ENCODE measurements around the gene CYP4V2. TPM values are rescaled to one million over a fixed set of nuclear protein-coding genes. Genes with fewer than 3 reads are reported as not detected.

The CYP4V2 gene
- 7.8 and 10.0 TPM in 2 replicates for polyA plus RNA-seq (2012; rRNA removed)
- 10.4 and 11.7 TPM in 2 replicates for polyA plus RNA-seq (2012; cell fraction: cytosol; rRNA removed)
- 14.5 and 17.6 TPM in 2 replicates for polyA plus RNA-seq (2012; cell fraction: nucleus; rRNA removed)

DNA sequence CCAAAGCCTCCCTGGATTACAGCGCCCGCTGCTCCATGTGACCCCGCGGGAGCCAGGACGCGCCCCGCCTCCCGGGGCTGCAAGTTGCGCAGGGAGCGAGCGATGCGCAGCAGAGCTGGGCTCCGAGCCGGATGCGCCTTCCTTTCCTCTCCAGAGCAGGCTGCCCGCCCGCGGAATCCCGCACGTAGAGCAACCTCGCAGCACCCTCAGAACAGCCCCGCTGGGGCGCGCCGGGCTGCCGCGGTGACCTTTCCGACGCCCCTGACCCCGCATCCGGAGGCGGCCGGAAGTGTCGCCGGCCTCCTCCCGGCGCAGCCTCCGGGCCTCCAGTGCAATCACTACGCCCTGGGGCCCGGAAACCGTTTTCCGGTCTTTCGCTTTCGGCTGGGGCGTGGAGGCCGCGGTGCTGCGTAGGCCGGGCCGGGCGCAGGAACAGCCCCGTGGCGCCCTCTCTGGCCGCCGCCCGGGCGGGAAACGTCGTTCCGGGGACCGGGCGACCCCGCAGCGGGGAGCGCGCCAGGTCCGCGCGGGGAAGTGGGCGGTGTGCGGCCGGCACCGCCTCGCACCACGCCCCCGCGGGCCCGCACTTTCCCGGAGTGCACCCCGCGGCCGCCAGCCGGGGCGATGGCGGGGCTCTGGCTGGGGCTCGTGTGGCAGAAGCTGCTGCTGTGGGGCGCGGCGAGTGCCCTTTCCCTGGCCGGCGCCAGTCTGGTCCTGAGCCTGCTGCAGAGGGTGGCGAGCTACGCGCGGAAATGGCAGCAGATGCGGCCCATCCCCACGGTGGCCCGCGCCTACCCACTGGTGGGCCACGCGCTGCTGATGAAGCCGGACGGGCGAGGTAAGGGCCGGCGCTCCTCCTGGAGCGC, at the start of gene CYP4V2:
CYP4V2 (plus strand) TSS at position 368 of the 866 bp plus-strand sequence; CDS start at position 625, 257 bp downstream.
- CTCF ChIA-PET = interaction anchor here (0.6 to 2.6 kb wide), 7 partner anchors 11 to 1384 kb away, joined by 3 to 7 read pairs (median 3); no protein-coding TSS in a partner anchor
- TF ChIP-seq YY1 (IDR thresholded peaks at IDR 0.05; ENCODE audit: low read depth) = 0 out of 2 replicates have a peak, but pooled peaks have one; percentile 13
- TF ChIP-seq MAX (IDR thresholded peaks at IDR 0.05; ENCODE audit: low read depth) = peak; percentile 55; the same call in 1 of the 2 replicates
- no peak; the same call in 1 of the 2 replicates for TF ChIP-seq TAF1 (IDR thresholded peaks at IDR 0.05; ENCODE audit: borderline replicate concordance, low read depth, low read length)
- no peak for TF ChIP-seq USF2 (IDR thresholded peaks at IDR 0.05; ENCODE audit: borderline replicate concordance, low read depth, low read length)
- TF ChIP-seq RXRA (IDR thresholded peaks at IDR 0.05; ENCODE audit: borderline replicate concordance, low read depth) = no peak; the same call in 1 of the 2 replicates
- TF ChIP-seq SIN3A (IDR thresholded peaks at IDR 0.05; ENCODE audit: borderline replicate concordance, low read depth, low read length) = no peak; the same call in 1 of the 2 replicates
- TF ChIP-seq POLR2AphosphoS5 (IDR thresholded peaks at IDR 0.05; ENCODE audit: low read depth, low read length) = peak; percentile 61
- TF ChIP-seq TCF12 (IDR thresholded peaks at IDR 0.05) = no peak
- no peak for TF ChIP-seq JUND (IDR thresholded peaks at IDR 0.05)
- peak; percentile 66; the same call in 1 of the 2 replicates for TF ChIP-seq ELF1 (IDR thresholded peaks at IDR 0.05)
- TF ChIP-seq FOXM1 (IDR thresholded peaks at IDR 0.05; ENCODE audit: low read depth) = no peak
- no peak for TF ChIP-seq RAD21 (IDR thresholded peaks at IDR 0.05; ENCODE audit: low read length)
- no peak for TF ChIP-seq FOXJ3 (CRISPR knock-in tag; IDR thresholded peaks at IDR 0.05)
- TF ChIP-seq, protein P1, sequence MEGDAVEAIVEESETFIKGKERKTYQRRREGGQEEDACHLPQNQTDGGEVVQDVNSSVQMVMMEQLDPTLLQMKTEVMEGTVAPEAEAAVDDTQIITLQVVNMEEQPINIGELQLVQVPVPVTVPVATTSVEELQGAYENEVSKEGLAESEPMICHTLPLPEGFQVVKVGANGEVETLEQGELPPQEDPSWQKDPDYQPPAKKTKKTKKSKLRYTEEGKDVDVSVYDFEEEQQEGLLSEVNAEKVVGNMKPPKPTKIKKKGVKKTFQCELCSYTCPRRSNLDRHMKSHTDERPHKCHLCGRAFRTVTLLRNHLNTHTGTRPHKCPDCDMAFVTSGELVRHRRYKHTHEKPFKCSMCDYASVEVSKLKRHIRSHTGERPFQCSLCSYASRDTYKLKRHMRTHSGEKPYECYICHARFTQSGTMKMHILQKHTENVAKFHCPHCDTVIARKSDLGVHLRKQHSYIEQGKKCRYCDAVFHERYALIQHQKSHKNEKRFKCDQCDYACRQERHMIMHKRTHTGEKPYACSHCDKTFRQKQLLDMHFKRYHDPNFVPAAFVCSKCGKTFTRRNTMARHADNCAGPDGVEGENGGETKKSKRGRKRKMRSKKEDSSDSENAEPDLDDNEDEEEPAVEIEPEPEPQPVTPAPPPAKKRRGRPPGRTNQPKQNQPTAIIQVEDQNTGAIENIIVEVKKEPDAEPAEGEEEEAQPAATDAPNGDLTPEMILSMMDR (IDR thresholded peaks at IDR 0.05) = peak; percentile 34
- TF ChIP-seq, protein P2, sequence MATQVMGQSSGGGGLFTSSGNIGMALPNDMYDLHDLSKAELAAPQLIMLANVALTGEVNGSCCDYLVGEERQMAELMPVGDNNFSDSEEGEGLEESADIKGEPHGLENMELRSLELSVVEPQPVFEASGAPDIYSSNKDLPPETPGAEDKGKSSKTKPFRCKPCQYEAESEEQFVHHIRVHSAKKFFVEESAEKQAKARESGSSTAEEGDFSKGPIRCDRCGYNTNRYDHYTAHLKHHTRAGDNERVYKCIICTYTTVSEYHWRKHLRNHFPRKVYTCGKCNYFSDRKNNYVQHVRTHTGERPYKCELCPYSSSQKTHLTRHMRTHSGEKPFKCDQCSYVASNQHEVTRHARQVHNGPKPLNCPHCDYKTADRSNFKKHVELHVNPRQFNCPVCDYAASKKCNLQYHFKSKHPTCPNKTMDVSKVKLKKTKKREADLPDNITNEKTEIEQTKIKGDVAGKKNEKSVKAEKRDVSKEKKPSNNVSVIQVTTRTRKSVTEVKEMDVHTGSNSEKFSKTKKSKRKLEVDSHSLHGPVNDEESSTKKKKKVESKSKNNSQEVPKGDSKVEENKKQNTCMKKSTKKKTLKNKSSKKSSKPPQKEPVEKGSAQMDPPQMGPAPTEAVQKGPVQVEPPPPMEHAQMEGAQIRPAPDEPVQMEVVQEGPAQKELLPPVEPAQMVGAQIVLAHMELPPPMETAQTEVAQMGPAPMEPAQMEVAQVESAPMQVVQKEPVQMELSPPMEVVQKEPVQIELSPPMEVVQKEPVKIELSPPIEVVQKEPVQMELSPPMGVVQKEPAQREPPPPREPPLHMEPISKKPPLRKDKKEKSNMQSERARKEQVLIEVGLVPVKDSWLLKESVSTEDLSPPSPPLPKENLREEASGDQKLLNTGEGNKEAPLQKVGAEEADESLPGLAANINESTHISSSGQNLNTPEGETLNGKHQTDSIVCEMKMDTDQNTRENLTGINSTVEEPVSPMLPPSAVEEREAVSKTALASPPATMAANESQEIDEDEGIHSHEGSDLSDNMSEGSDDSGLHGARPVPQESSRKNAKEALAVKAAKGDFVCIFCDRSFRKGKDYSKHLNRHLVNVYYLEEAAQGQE (IDR thresholded peaks at IDR 0.05; ENCODE audit: low read depth, low read length) = 0 out of 2 replicates have a peak, but pooled peaks have one; percentile 39
- no peak for TF ChIP-seq EZH2phosphoT487 (IDR thresholded peaks at IDR 0.05; ENCODE audit: borderline replicate concordance, low read depth)
- no peak for TF ChIP-seq IRF3 (IDR thresholded peaks at IDR 0.05; ENCODE audit: low read depth, low read length)
- peak; percentile 83 for TF ChIP-seq USF1 (IDR thresholded peaks at IDR 0.05; ENCODE audit: borderline replicate concordance, low read depth)
- peak; percentile 45 for TF ChIP-seq NRF1 (IDR thresholded peaks at IDR 0.05; ENCODE audit: low read depth, low read length)
- TF ChIP-seq MEF2A (IDR thresholded peaks at IDR 0.05; ENCODE audit: borderline replicate concordance, low read depth) = no peak
- no peak for TF ChIP-seq FOSL2 (IDR thresholded peaks at IDR 0.05; ENCODE audit: borderline replicate concordance, low read depth)

More for the DNA sequence above, at the start of gene CYP4V2:
- peak within 1 kb of the TSS; percentile 90 for H2AFZ ChIP-seq (ENCODE audit: low read depth)
- DNase-seq = peak; percentile 90
- H3K27ac ChIP-seq (ENCODE audit: low read depth in 2 of 2, low read length in 1 of 2) = peak within 1 kb of the TSS; percentile 80 to 97
- peaks cover 0 to 14% of the 10 kb centered on the region in 2 experiments for H3K36me3 ChIP-seq (replicated peaks in 1 of 2; ENCODE audit: control insufficient read depth in 1 of 2, insufficient read depth in 2 of 2, low read length in 1 of 2)
- H3K9me2 ChIP-seq = no peaks in the 10 kb centered on the region
- peaks cover 0 to 8% of the 10 kb centered on the region in 2 experiments; a peak in 3 of 4 replicates for H3K4me1 ChIP-seq (ENCODE audit: control insufficient read depth in 1 of 2, insufficient read depth in 2 of 2, low read depth in 1 of 2, low read length in 1 of 2)
- H3K27me3 ChIP-seq (ENCODE audit: insufficient read depth) = no peaks in the 10 kb centered on the region
- no peaks in the 10 kb centered on the region for H4K20me1 ChIP-seq (ENCODE audit: insufficient read depth)
- WGBS (ENCODE audit: low lambda C conversion rate) = 0% methylated on average over 27 of the region's 107 CpGs
- POLR2A ChIA-PET = interaction anchor here (1.2 to 1.8 kb wide), 2 partner anchors 10 to 12 kb away, joined by 3 to 4 read pairs; no protein-coding TSS in a partner anchor
- H3K9ac ChIP-seq = peak within 1 kb of the TSS; percentile 85
- H3F3A ChIP-seq (replicated peaks; ENCODE audit: insufficient read depth) = peaks cover 9% of the 10 kb centered on the region
- H3K79me2 ChIP-seq (ENCODE audit: insufficient read depth) = peaks cover 24% of the 10 kb centered on the region
- peak within 1 kb of the TSS; percentile 95 for H3K4me2 ChIP-seq
- H3K9me3 ChIP-seq = no peaks in the 10 kb centered on the region
- H3K4me3 ChIP-seq (ENCODE audit: low read depth in 2 of 2, low read length in 1 of 2) = peak within 1 kb of the TSS; percentile 93 to 94

Measured in SK-N-SH (cell line).